ENCODE measurements around the gene USP3.
A peak's percentile ranks its signal among the peaks of the same experiment; 100 is the strongest.

The USP3 gene

GRCh38 chr15:63480441-63480821, 24.0 kb upstream of the USP3 start:
- Histone ChIP-seq H3K36me3 (ENCODE audit: control insufficient read depth, low read length) (no peaks in the 10 kb centered on the region), H3F3A (ENCODE audit: control insufficient read depth, insufficient read depth) (peaks cover 4% of the 10 kb centered on the region; the same call in 1 of the 2 replicates), H3K4me3 (ENCODE audit: low read length) (peak overlapping the region; percentile 31), H3K27me3 (ENCODE audit: control insufficient read depth, low read length) (no peaks in the 10 kb centered on the region), H3K4me1 (ENCODE audit: control insufficient read depth, low read length) (peaks cover 61% of the 10 kb centered on the region), H4K20me1 (ENCODE audit: control insufficient read depth, insufficient read depth, low read depth, low read length) (no peaks in the 10 kb centered on the region), H3K9me3 (ENCODE audit: control insufficient read depth, insufficient read depth, low read length) (no peaks in the 10 kb centered on the region), H3K9me2 (replicated peaks; ENCODE audit: control insufficient read depth, low read length) (no peaks in the 10 kb centered on the region), H3K79me2 (ENCODE audit: control insufficient read depth, low read length) (no peaks in the 10 kb centered on the region), H3K4me2 (ENCODE audit: low read length) (peak overlapping the region; percentile 54), H3K27ac (ENCODE audit: low read depth, low read length) (no peak overlapping the region)
- TF ChIP-seq, protein P1, sequence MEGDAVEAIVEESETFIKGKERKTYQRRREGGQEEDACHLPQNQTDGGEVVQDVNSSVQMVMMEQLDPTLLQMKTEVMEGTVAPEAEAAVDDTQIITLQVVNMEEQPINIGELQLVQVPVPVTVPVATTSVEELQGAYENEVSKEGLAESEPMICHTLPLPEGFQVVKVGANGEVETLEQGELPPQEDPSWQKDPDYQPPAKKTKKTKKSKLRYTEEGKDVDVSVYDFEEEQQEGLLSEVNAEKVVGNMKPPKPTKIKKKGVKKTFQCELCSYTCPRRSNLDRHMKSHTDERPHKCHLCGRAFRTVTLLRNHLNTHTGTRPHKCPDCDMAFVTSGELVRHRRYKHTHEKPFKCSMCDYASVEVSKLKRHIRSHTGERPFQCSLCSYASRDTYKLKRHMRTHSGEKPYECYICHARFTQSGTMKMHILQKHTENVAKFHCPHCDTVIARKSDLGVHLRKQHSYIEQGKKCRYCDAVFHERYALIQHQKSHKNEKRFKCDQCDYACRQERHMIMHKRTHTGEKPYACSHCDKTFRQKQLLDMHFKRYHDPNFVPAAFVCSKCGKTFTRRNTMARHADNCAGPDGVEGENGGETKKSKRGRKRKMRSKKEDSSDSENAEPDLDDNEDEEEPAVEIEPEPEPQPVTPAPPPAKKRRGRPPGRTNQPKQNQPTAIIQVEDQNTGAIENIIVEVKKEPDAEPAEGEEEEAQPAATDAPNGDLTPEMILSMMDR (IDR thresholded peaks at IDR 0.05; ENCODE audit: low read depth, low read length, poor library complexity, severe bottlenecking): no peak
- no peak for TF ChIP-seq EZH2phosphoT487 (IDR thresholded peaks at IDR 0.05; ENCODE audit: borderline replicate concordance, low read length)

GRCh38 chr15:63481105-63481810, 23.1 kb upstream of the USP3 start:
- Histone ChIP-seq H3K27me3 (ENCODE audit: control insufficient read depth, low read length) (no peaks in the 10 kb centered on the region), H3K27ac (ENCODE audit: low read depth, low read length) (no peak overlapping the region), H3K79me2 (ENCODE audit: control insufficient read depth, low read length) (no peaks in the 10 kb centered on the region), H3F3A (ENCODE audit: control insufficient read depth, insufficient read depth) (peaks cover 4% of the 10 kb centered on the region; the same call in 1 of the 2 replicates), H3K9me3 (ENCODE audit: control insufficient read depth, insufficient read depth, low read length) (no peaks in the 10 kb centered on the region), H4K20me1 (ENCODE audit: control insufficient read depth, insufficient read depth, low read depth, low read length) (no peaks in the 10 kb centered on the region), H3K4me3 (ENCODE audit: low read length) (no peak overlapping the region), H3K4me2 (ENCODE audit: low read length) (peak overlapping the region; percentile 54; the same call in 1 of the 2 replicates), H3K9me2 (replicated peaks; ENCODE audit: control insufficient read depth, low read length) (no peaks in the 10 kb centered on the region), H3K4me1 (ENCODE audit: control insufficient read depth, low read length) (peaks cover 53% of the 10 kb centered on the region), H3K36me3 (ENCODE audit: control insufficient read depth, low read length) (no peaks in the 10 kb centered on the region)
- TF ChIP-seq EZH2phosphoT487 (IDR thresholded peaks at IDR 0.05; ENCODE audit: borderline replicate concordance, low read length): no peak
- TF ChIP-seq, protein P1 (IDR thresholded peaks at IDR 0.05; ENCODE audit: low read depth, low read length, poor library complexity, severe bottlenecking): no peak

- no peaks in the 10 kb centered on the region for H3K79me2 ChIP-seq (ENCODE audit: control insufficient read depth, low read length)
- H3K27ac ChIP-seq (ENCODE audit: low read depth, low read length): no peak overlapping the region
- peaks cover 54% of the 10 kb centered on the region for H3K4me1 ChIP-seq (ENCODE audit: control insufficient read depth, low read length)
- H3K4me3 ChIP-seq (ENCODE audit: low read length): no peak overlapping the region
- H3K4me2 ChIP-seq (ENCODE audit: low read length): no peak overlapping the region
- TF ChIP-seq, protein P1 (IDR thresholded peaks at IDR 0.05; ENCODE audit: low read depth, low read length, poor library complexity, severe bottlenecking): no peak
- no peak for TF ChIP-seq EZH2phosphoT487 (IDR thresholded peaks at IDR 0.05; ENCODE audit: borderline replicate concordance, low read length)
- H3K36me3 ChIP-seq (ENCODE audit: control insufficient read depth, low read length): no peaks in the 10 kb centered on the region
- H4K20me1 ChIP-seq (ENCODE audit: control insufficient read depth, insufficient read depth, low read depth, low read length): no peaks in the 10 kb centered on the region
- H3K27me3 ChIP-seq (ENCODE audit: control insufficient read depth, low read length): no peaks in the 10 kb centered on the region
- no peaks in the 10 kb centered on the region for H3K9me2 ChIP-seq (replicated peaks; ENCODE audit: control insufficient read depth, low read length)
- no peaks in the 10 kb centered on the region for H3K9me3 ChIP-seq (ENCODE audit: control insufficient read depth, insufficient read depth, low read length)
- peaks cover 4% of the 10 kb centered on the region; the same call in 1 of the 2 replicates for H3F3A ChIP-seq (ENCODE audit: control insufficient read depth, insufficient read depth)
These were observed 21.5 kb upstream of the USP3 start for GRCh38 chr15:63482874-63483323.

Data from DOHH2 (cell line).